ENCODE measurements around the gene STIM1. TPM values are rescaled to one million over a fixed set of nuclear protein-coding genes. Genes with fewer than 3 reads are reported as not detected.
"Not testable (repeated sequence)": the region's sequence is repeated elsewhere in the genome, so short reads cannot be mapped to it uniquely, and the experiment has no call there.

STIM1 gene
- total RNA-seq, 1 donor from 2014 or later: 30.8 TPM

DNA sequence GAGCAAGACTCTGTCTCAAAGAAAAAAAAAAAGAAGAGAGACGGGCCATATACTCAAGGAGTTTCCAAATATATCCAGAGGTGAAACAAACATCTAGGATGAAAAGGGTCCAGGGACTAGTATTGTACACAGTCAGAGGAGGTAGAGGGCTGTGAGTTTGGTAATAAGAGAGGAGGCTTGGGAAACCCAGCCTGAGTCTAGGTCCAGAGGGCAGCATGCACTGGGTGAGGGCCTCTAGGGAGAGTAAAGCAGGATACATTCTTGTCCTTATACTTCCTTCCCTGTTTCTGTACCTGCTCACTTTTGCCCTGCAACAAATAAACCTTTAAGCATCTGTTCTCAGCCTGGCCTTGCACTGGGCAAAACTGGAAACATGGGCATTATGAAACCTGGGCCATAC, 31.5 kb downstream of the STIM1 start:
- DNase-seq: no peak

DNA sequence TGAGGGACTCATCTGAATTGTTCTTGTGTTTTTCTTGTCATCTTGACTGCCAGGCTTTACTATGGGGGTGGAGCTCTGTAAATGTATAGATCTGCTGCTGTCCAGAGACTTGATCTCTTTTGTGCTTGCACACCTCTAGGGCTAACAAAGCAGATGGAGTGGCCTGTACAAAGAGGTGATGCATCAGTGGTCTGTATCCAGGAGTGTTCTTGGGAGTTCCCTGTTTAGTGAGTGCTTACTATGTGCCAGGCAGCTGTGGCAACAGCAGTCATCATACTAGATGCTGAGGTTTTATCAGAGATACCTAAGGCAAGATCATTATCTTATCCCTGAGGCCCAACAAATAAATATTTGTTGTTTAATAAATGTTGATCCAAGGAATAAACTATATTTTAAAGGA, 33.4 kb downstream of the STIM1 start:
- DNase-seq: no peak

DNA sequence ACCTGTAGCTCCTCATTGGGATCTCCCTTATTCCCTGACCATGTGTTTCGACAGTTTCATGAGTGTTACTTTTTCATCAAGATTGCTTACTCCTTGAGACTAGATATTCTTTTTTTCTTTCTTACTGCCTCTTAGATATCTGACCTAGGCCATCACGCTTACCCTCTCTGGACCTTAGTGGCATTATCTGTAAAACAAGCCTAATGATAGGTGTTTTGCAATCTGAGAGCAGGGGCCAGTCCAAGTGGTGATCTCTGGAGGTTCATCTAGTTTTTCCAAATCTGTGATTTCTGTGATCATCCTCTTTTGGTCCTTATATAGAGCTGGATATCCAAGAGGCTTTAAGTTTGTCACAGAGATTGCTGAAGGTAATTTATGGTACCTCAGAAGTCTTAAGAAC, 34.5 kb downstream of the STIM1 start:
- no peak for DNase-seq

DNA sequence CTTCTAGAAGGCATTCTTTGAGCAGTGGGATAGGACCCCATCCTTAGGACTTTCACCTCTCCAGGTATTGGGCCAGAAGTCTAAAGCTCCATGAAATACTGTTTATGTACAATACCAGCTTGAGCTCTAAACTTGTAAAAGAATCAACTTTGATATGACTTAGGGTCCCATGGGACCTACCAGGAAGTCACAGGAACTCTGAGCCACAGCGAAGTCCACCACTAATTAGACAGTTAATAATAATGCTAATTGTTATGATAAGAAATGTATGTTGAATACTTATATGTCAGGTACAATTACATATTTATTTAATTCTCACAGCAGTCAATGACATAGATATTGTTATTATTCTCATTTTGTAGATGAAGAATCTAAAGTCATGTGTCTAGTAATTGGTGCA, 35.3 kb downstream of the STIM1 start:
- DNase-seq: no peak

DNA sequence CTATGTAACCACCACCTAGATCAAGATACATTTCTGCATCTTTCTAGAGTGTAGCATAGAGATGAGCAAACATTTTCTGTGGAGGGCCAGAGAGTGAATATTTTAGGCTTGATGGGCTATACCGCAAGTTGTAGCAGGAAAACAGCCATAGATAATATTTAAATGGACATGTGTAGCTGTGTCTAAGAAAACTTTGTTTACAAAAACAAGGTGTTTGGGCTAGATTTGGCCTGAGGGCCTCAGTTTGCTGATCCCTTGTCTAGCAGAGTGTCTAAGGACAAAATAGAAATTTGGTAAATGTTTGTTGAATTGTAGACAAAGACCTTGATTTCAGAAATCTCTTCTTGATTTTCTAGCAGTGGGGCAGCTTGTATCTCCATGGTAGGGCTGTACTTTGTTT, 36.3 kb downstream of the STIM1 start:
- DNase-seq: no peak

GRCh38 chr11:3892156-3892555, 36.7 kb downstream of the STIM1 start:
- no peak for DNase-seq

- no peak for DNase-seq
Observed at GRCh38 chr11:3893311-3893710, 37.8 kb downstream of the STIM1 start.

GRCh38 chr11:3894128-3894731, 38.8 kb downstream of the STIM1 start:
- DNase-seq: no peak

DNA sequence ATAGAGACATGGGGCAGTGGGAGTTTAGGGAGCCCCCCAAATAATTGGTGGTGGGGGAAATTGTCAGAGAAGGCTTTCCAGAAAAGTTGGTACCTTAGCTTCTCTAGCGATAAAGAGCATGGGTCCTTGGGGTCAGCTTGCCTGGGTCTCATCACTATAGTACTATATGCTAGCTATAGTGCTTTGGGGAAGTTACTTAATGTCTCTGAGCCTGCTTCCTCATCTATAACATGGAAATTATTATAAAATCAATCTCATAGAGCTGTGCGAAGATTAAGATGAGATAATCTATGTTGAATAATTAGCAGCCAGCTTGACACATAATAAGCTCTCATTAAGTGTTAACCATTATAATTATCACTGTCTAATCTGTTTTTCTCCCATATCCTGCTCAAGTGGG, 41.2 kb downstream of the STIM1 start:
- no peak for DNase-seq

GRCh38 chr11:3900230-3900629, 44.8 kb downstream of the STIM1 start:
- not testable (repeated sequence) for DNase-seq

GRCh38 chr11:3901249-3902025, 46.0 kb downstream of the STIM1 start:
- no peak for DNase-seq

DNA sequence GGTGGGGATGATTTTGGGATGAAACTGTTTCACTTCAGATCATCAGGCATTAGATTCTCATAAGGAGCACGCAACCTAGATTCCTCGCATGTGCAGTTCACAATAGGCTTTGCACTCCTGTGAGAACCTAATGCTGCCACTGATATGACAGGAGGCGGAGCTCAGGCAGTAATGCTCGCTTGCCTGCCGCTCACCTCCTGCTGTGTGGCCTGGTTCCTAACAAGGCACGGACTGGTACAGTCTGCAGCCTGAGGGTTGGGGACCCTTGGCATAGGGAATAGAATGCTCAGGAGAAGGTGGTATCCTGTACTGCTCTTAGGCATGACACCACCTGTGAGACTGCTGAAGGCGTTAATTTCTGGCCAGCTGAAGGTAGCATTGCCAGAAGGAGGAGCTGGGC, 47.0 kb downstream of the STIM1 start:
- no peak for DNase-seq

DNA sequence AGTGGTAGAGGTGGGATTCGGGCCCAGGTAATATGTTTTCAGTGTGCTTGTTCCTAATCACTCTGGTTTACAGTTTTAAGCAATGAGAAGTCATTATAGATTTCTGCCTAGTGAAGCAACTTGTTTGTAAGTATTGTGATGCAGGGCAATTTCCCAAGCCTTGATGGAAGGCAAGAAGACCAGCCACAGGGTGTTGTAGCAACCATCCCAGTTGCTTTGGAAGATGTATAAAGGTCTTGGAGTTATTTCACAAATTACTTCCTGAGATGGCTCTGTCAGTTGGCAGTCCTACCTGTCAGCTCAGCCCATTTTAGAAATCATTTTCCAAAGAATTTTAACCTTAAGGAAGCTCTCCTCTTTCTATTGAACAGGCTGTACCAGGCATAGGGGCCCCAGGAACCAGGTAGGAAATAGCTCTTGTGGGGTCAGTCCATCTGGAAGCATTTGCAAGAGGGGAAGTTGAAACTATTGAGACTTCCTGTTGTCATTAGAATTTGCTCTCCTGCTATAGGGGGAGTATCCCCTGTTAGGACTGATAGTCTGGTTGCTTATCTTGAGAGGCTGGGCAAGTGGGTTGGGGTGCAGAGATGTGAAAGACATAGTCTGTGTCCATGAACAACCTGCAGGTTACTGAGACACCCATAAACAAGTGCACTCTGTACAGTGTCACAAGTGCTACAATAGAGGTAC, 47.9 kb downstream of the STIM1 start:
- DNase-seq: no peak

- DNase-seq: no peak
Observed at GRCh38 chr11:3904228-3904627, 48.8 kb downstream of the STIM1 start.

GRCh38 chr11:3905080-3905953, 49.9 kb downstream of the STIM1 start:
- DNase-seq: no peak

DNA sequence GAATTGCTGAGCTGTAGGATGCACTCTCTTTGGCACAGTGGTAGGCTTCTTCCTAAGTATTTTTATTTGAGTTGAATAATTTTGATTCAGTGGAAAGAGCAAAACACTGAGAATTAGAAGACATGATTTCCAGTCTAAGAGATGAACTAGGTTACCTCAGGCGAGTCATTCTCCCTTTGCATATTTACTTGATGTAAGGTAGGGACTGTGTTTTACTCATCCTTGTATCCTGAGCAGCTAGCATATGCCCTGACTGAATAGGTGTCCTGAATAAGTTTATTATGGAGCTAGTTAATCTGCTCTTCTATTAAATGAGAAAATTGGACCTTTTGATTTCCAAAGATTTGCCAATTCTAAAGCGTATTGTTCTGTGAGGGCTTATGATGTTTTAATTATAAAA, 50.7 kb downstream of the STIM1 start:
- DNase-seq: no peak

DNA sequence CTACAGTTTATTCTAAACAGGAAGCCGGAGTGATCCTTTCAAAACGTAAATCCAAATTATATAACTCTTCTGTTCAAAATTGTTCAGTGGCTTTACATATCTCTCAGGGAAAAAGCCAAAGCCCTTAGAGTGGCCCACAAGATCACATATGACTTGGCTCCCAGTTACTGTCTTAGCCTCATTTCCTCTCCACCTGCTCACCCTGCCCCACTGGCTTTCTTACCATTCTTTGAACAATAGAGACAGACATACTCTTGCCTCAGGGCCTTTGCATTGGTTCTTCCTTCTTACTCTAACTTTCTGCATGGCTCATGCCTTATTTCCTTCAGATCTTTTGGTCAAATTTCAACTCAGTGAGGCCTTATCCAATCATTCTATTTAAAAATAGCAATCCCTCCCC, 52.1 kb downstream of the STIM1 start:
- DNase-seq: no peak

- DNase-seq: no peak
Observed at GRCh38 chr11:3909901-3910300, 54.4 kb downstream of the STIM1 start.

- DNase-seq: no peak
Observed at GRCh38 chr11:3911908-3912505, 56.5 kb downstream of the STIM1 start.

DNA sequence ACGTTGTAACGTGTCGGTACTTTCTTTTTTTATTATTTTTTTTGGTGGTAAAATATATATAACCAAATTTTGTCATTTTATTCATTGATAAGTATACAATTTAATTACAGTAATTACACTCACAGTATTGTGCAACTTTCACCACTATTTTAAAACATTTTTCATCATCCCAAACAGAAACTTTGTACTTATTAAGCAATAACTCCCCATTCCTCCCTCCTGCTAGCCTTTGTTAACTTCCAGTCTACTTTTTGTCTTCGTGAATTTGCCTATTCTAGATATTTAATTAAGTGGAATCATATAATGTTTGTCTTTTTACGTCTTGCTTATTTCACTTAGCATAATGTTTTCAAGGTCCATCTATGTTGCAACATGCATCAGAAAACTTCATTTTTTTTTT, 58.5 kb downstream of the STIM1 start:
- DNase-seq: no peak

DNA sequence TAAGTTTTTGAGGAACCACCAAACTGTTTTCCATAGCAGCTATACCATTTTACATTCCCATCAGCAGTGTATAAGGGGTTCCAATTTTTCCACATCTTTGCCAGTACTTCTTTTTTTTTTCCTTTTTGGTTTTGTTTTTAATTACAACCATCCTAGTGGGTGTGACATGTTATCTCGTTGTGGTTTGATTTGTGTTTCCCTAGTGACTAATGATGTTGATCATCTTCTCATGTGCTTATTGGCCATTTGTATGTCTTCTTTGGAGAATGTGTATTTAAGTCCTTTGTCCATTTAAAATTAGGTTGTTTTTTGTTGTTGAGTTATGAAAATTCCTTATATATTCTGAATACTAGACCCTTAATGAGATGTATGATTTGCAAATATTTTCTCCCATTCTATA, 59.3 kb downstream of the STIM1 start:
- no peak for DNase-seq

- no peak for DNase-seq
Observed at GRCh38 chr11:3916962-3917361, 61.5 kb downstream of the STIM1 start.
